Immature natural killer cell (primary cell): ENCODE results near the gene CCDC40. TPM values are rescaled to one million over a fixed set of nuclear protein-coding genes. Genes with fewer than 3 reads are reported as not detected.

ENCODE experiments used
- DNase-seq, 3 donors: peaks; one replicate each; pipeline ENCODE4 v3.0.0; 2022; ENCODE audit warnings: mixed read lengths in 1 of 3
- H3K27ac Mint-ChIP-seq, 6 donors: one replicate each; pipeline ENCODE4 v1.8.0; 2020; ENCODE audit warnings: mixed read lengths in 6 of 6, mild to moderate bottlenecking in 5 of 6, inconsistent platforms in 4 of 6, moderate library complexity in 3 of 6
- H3K27me3 Mint-ChIP-seq, 3 donors: one replicate each; pipeline ENCODE4 v1.8.0; 2020 to 2021; ENCODE audit warnings: low read depth in 3 of 3, mild to moderate bottlenecking in 3 of 3, mixed read lengths in 3 of 3, moderate library complexity in 3 of 3, inconsistent platforms in 1 of 3
- H3K36me3 Mint-ChIP-seq, 3 donors: one replicate each; pipeline ENCODE4 v1.8.0; 2020; ENCODE audit warnings: mixed read lengths in 3 of 3, inconsistent platforms in 2 of 3, mild to moderate bottlenecking in 2 of 3
- H3K4me1 Mint-ChIP-seq, 2 donors: one replicate each; pipeline ENCODE4 v1.8.0; 2020; ENCODE audit warnings: inconsistent platforms in 2 of 2, mild to moderate bottlenecking in 2 of 2, mixed read lengths in 2 of 2, moderate library complexity in 1 of 2
- H3K4me3 Mint-ChIP-seq, 5 donors: one replicate each; pipeline ENCODE4 v1.8.0; 2020; ENCODE audit warnings: mild to moderate bottlenecking in 5 of 5, mixed read lengths in 5 of 5, inconsistent platforms in 3 of 5, moderate library complexity in 3 of 5
- H3K9me3 Mint-ChIP-seq, 6 donors: one replicate each; pipeline ENCODE4 v1.8.0; 2020; ENCODE audit warnings: mild to moderate bottlenecking in 6 of 6, mixed read lengths in 6 of 6, inconsistent platforms in 4 of 6, moderate library complexity in 3 of 6
- polyA plus RNA-seq, 3 donors: library from polyadenylated mRNA; unstranded; fragments of 300-500 nt; fragmentation: Illumina TruSeq; gene quantifications; one replicate each; pipeline ENCODE4 v1.2.3, GENCODE V29; 2021

The CCDC40 gene
- polyA plus RNA-seq, 3 donors from 2014 or later, result not detected

GRCh38 chr17:80105762-80106161 is 69.3 kb downstream of the CCDC40 start:
- Mint-ChIP-seq H3K27ac (no peak overlapping the region), H3K27me3 (peaks cover 5 to 8% (median 7%) of the 10 kb centered on the region in 3 donors), H3K36me3 (no peaks in the 10 kb centered on the region), H3K4me1 (peaks cover 12 to 17% of the 10 kb centered on the region in 2 donors), H3K9me3 (no peaks in the 10 kb centered on the region), H3K4me3 (no peak overlapping the region)
- DNase-seq, result no peak

- Mint-ChIP-seq H3K4me3 (no peak overlapping the region), H3K27ac (no peak overlapping the region), H3K9me3 (no peaks in the 10 kb centered on the region), H3K4me1 (peaks cover 8 to 15% of the 10 kb centered on the region in 2 donors), H3K36me3 (no peaks in the 10 kb centered on the region), H3K27me3 (peaks cover 4 to 8% (median 7%) of the 10 kb centered on the region in 3 donors)
- no peak for DNase-seq
These were observed 69.7 kb downstream of the CCDC40 start for GRCh38 chr17:80106176-80106575.

GRCh38 chr17:80106751-80107150 is 70.3 kb downstream of the CCDC40 start:
- Mint-ChIP-seq H3K27ac (no peak overlapping the region), H3K27me3 (peaks cover 4 to 6% (median 5%) of the 10 kb centered on the region in 3 donors), H3K4me3 (no peak overlapping the region), H3K9me3 (no peaks in the 10 kb centered on the region), H3K36me3 (no peaks in the 10 kb centered on the region), H3K4me1 (peaks cover 8 to 14% of the 10 kb centered on the region in 2 donors)
- DNase-seq, result no peak

- Mint-ChIP-seq H3K4me1 (peaks cover 1 to 7% of the 10 kb centered on the region in 2 donors), H3K27ac (no peak overlapping the region), H3K36me3 (no peaks in the 10 kb centered on the region), H3K9me3 (no peaks in the 10 kb centered on the region), H3K27me3 (peaks cover 0 to 6% (median 2%) of the 10 kb centered on the region in 3 donors), H3K4me3 (no peak overlapping the region)
- DNase-seq, result no peak
These were observed 71.0 kb downstream of the CCDC40 start for GRCh38 chr17:80107231-80108021.

- Mint-ChIP-seq H3K27ac (no peak overlapping the region), H3K36me3 (no peaks in the 10 kb centered on the region), H3K4me3 (no peak overlapping the region), H3K4me1 (peaks cover 0 to 1% of the 10 kb centered on the region in 2 donors), H3K9me3 (no peaks in the 10 kb centered on the region), H3K27me3 (peaks cover 0 to 3% (median 2%) of the 10 kb centered on the region in 3 donors)
- no peak for DNase-seq
These were observed 71.9 kb downstream of the CCDC40 start for GRCh38 chr17:80108036-80108971.

- Mint-ChIP-seq H3K4me1 (no peaks in the 10 kb centered on the region), H3K9me3 (no peaks in the 10 kb centered on the region), H3K4me3 (no peak overlapping the region), H3K27ac (no peak overlapping the region), H3K36me3 (no peaks in the 10 kb centered on the region), H3K27me3 (peaks cover 0 to 3% (median 2%) of the 10 kb centered on the region in 3 donors)
- DNase-seq, result no peak
These were observed 72.7 kb downstream of the CCDC40 start for GRCh38 chr17:80109066-80109660.

- no peaks in the 10 kb centered on the region for H3K4me1 Mint-ChIP-seq
- peaks cover 0 to 3% (median 0%) of the 10 kb centered on the region in 3 donors for H3K27me3 Mint-ChIP-seq
- H3K27ac Mint-ChIP-seq, result no peak overlapping the region
- no peaks in the 10 kb centered on the region for H3K36me3 Mint-ChIP-seq
- no peak for DNase-seq
- H3K9me3 Mint-ChIP-seq, result no peaks in the 10 kb centered on the region
- H3K4me3 Mint-ChIP-seq, result no peak overlapping the region
These were observed 73.4 kb downstream of the CCDC40 start for GRCh38 chr17:80109713-80110446.

- H3K27me3 Mint-ChIP-seq, result peaks cover 0 to 3% (median 0%) of the 10 kb centered on the region in 3 donors
- H3K4me1 Mint-ChIP-seq, result no peaks in the 10 kb centered on the region
- H3K36me3 Mint-ChIP-seq, result peaks cover 0 to 3% (median 0%) of the 10 kb centered on the region in 3 donors
- no peak for DNase-seq
- no peak overlapping the region for H3K27ac Mint-ChIP-seq
- no peak overlapping the region for H3K4me3 Mint-ChIP-seq
- H3K9me3 Mint-ChIP-seq, result no peaks in the 10 kb centered on the region
These were observed 74.0 kb downstream of the CCDC40 start for GRCh38 chr17:80110447-80110812.

GRCh38 chr17:80110927-80111701 is 74.7 kb downstream of the CCDC40 start:
- DNase-seq, result no peak
- Mint-ChIP-seq H3K9me3 (no peaks in the 10 kb centered on the region), H3K4me3 (no peak overlapping the region), H3K36me3 (peaks cover 0 to 3% (median 0%) of the 10 kb centered on the region in 3 donors), H3K4me1 (no peaks in the 10 kb centered on the region), H3K27ac (peak overlapping the region in 1 of 6 donors; percentile 25), H3K27me3 (peaks cover 0 to 3% (median 0%) of the 10 kb centered on the region in 3 donors)

- peaks cover 0 to 3% (median 0%) of the 10 kb centered on the region in 3 donors for H3K36me3 Mint-ChIP-seq
- no peak for DNase-seq
- no peak overlapping the region for H3K4me3 Mint-ChIP-seq
- peaks cover 0 to 3% (median 1%) of the 10 kb centered on the region in 3 donors for H3K27me3 Mint-ChIP-seq
- H3K4me1 Mint-ChIP-seq, result no peaks in the 10 kb centered on the region
- no peaks in the 10 kb centered on the region for H3K9me3 Mint-ChIP-seq
- peak overlapping the region in 1 of 6 donors; percentile 25 for H3K27ac Mint-ChIP-seq
These were observed 75.4 kb downstream of the CCDC40 start for GRCh38 chr17:80111702-80112470.

GRCh38 chr17:80112471-80113032 is 76.1 kb downstream of the CCDC40 start:
- H3K27me3 Mint-ChIP-seq, result peaks cover 1 to 3% (median 1%) of the 10 kb centered on the region in 3 donors
- DNase-seq, result no peak
- H3K4me1 Mint-ChIP-seq, result no peaks in the 10 kb centered on the region
- H3K36me3 Mint-ChIP-seq, result peaks cover 0 to 3% (median 0%) of the 10 kb centered on the region in 3 donors
- H3K9me3 Mint-ChIP-seq, result no peaks in the 10 kb centered on the region
- H3K27ac Mint-ChIP-seq, result no peak overlapping the region
- H3K4me3 Mint-ChIP-seq, result no peak overlapping the region

GRCh38 chr17:80113033-80113484 is 76.6 kb downstream of the CCDC40 start:
- Mint-ChIP-seq H3K36me3 (peaks cover 0 to 3% (median 0%) of the 10 kb centered on the region in 3 donors), H3K27ac (no peak overlapping the region), H3K9me3 (no peaks in the 10 kb centered on the region), H3K4me1 (no peaks in the 10 kb centered on the region), H3K27me3 (peaks cover 1 to 3% (median 1%) of the 10 kb centered on the region in 3 donors), H3K4me3 (no peak overlapping the region)
- no peak for DNase-seq
